Activated T-helper 9 cell treated with anti-CD3 and anti-CD28 coated beads, Interleukin-2, amount 50 U/mL, for 16 hours (primary cell): Measurements from ENCODE around the gene GMDS.
"Not testable (repeated sequence)": the region's sequence is repeated elsewhere in the genome, so short reads cannot be mapped to it uniquely, and the experiment has no call there.

Experiments
- DNase-seq: peaks from one replicate; pipeline ENCODE4 v3.0.0-alpha.2; 2020; ENCODE audit warnings: low read depth

The GMDS gene

DNA sequence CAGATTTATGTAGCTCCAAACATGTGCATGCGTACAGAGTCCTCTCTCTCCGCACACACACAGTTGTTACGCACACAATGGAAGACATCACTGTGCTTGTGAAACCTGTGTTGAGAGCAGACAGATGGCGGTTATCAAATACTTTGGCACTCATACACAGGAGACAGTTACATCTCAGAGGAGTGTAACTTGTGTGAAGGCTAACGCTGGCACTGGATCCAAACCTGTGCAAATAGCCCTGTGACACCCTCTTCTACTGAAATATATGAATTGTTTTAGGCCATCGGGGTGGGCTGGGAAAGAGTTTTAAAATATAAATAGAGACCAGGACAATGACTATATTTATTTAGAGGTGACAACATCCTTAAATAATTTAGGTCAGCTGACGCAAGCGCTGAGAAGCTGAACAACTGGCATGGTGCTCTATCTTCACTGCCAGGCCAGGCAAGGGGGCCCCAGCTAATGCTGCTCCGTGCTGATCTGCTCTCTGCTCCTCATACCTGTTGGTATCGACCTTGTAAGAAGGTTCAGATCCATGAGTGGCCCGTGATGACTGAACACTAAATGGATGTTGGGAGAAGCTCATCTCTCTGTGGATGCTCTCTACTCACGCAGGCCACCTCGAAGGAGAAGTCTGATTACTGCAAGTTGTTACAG, 566.2 kb downstream of the GMDS start:
- DNase-seq: no peak

DNA sequence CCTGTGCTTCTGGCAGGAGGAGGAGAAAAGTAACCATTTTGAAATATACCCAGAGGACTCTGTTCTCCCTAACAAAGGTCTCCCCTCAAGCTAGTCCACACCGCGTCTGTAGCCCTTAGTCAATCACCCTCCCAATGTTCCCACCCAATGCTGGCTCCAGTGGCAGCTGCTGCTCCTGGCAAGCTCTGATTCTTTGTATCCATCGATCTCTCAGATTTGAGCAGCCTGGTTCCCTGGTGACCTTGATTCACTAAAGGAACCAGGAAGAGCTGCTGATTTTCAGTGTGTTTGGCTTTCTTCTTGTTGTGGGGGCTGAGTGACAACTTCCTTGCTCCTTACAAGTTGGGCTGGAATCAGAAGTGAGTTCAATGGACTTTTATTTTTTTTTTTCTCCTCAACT, 567.2 kb downstream of the GMDS start:
- DNase-seq: no peak

DNA sequence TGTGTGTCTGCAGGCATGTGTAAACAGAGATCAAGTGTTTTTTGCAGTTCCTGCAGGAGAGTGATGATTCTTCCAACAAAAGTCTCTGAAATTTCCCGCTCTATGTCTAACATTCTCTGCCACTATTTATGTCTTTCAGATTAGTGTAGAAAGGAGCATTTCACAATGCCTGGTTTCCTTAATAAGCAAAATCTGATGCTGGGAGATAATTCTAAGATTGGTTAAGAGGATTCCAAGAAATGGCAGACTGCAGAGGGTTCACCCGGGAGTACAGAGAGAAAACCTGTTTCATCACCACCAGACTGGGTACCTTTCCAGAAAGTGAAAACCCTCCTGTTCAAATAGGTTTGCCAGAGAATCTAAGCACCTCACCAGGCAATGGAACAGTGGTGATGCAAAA, 573.0 kb downstream of the GMDS start:
- DNase-seq: no peak

DNA sequence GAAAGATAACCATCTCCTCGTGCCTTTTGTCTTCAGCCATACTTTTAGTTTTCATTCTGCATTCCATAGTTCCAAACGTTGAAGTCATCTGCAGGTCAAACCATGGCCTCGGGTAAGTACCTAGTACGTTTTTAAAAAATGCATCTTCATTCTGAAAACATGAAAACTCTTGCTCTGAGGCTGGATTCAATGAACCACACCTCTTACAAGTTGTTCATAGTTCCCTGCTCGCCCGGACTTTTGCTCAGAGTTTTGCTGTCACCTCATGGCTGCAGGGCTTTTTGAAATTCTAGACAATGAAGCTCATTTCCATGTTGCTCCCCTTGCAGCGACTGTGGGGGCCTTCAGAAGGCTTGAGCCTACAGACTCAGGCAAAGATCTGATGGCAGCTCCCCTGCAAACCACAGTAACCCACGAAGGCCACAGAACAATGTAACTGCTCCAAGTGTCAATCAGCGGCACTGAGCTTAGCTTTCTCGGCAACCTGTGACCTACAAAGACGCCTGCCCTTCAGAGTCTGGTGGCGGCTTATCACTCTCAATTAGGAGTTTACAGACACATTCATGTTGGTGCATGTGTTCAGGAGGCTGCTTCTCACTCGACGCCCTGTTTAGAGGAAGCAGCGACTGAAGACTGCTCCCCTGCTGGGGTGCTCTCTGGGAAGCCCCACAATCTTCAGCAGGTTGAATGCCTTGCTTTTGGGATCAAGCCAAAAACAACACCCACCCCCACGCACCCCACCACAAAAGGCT, 574.5 kb downstream of the GMDS start:
- DNase-seq: no peak

DNA sequence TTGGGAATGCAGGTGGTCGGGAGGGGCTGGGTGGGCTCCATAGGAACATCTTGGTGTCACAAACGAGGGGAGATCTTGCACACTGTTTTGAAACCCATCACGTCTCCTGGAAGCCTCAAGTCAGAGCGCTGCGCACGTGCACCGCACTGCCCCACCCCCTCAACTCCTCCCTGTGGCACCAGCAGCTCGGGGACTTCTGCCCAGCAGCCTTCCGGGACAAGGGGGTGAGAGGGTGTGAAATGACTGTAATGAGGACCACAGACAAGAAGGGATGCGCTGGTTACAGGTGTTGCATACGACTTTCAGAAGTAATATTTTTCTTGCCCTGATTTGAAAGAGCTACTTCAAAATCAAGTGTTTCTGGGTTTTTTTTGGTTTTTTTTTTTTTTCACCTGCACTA, 575.4 kb downstream of the GMDS start:
- no peak for DNase-seq

DNA sequence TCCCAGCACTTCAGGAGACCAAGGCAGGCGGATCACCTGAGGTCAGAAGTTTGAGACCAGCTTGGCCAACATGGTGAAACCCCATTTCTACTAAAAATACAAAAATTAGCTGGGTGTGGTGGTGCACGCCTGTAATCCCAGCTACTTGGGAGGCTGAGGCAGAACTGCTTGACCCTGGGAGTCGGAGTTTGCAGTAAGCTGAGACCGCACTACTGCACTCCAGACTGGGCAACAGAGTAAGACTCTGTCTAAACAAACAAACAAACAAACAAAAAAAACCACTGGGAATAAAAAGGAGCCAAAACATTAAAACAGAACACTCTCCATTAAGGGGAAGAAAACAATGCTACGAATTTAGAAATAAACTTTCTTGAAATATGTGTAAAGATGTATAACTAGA, 576.9 kb downstream of the GMDS start:
- not testable (repeated sequence) for DNase-seq

DNA sequence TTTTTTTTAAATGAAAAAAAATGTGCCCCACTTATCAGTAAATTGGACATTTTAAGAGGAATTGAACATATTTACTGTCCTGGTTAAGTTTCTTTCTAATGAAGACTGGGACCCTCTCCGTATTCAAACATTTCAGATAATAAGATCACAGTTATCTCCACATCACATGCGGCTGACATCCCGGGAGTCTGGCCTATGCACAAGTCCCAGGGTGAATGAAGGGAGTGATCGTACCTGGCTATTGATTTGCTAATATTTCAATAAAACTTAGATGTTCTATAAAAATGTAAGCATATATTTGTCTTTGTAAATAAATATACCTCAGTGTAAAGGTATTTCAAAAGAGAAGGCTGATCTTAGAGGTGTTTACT, 577.6 kb downstream of the GMDS start:
- no peak for DNase-seq

DNA sequence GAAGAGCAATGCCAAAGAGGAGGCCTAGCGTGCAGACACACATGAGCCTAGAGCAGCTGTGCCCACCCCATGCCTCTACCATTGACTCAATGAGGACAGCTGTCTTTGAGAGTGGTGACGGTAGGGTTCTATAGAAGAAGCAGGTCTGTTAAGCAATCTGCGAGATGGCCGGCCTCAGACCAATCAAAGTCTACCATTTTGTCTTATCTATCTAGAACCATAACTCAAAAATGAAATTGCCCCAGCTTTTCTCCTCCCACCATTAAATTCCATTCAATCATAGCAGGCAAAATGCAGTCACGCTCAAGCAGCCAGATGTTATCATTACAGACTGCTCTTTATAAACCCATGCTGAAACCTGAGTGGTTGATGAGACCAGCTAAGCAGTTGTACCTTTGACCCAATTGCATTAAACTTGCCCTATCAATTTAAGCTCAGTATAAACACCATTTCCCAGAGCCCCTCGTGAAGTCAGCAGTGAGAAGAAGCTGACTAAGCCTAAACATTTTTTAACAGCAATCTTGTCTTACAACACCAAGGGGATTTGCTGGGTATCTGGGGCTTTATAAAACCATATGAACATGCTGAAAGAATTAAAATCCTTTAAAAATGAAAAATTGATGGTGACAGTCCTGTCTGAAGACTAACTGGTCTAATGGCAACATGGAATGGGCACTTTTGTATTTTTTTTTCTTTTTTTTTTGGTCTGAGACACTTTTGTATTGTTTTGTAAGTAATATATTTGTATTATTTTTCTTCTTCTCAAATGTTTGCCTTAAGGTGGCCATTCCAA, 578.2 kb downstream of the GMDS start:
- no peak for DNase-seq

DNA sequence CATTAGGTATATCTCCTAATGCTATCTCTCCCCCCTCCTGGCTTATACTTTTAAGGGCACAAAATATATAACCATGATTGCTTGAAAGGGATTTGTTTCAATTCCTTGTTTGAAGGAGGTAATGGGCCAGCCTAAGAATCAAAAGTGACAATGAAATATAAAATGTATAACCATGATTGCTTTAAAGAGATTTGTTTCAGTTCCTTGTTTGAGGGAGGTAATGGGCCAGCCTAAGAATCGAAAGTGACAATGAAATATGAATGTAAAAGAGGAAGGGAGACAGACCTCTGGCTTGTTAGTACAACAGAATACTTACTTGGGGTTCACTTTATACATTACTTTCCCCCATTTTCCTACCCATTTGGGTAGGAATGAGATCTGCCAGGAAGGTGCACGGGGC, 580.2 kb downstream of the GMDS start:
- no peak for DNase-seq

DNA sequence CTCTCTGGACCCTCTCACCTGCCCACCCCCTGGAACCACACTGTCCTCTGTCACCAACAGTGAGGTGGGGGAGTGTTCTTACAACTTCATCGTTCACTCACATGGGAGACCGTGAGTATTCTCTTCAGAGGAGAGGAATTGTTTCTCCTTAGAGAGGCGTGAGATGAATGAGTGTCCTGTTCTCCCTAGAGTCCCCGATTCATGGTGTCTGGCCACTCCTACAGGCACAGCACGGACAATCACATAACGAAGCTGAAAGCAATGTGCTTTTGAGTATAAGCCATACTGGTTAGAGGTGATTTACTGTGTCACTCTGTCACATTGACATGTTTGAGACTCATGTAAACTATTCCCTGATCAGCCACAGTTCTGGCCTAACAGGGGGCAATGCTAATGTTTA, 581.1 kb downstream of the GMDS start:
- no peak for DNase-seq

DNA sequence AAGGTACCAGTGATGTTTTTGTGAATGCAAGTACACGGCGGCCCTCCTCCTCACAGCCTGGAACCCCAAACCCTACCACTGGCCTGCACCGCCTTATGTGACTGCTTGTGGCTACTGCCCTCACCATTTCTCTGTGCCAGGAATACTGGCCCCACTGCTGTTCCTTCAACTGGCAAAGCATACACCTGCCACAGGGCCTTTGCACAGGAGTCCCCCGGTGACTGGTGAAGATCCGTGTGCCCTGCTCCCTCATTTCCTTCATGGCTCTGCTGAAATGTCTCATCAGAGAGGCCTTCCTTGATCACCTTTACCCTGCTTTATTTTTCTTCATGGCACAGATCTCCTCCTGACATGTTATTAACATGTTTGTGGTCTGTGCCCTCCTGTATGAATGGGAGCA, 581.9 kb downstream of the GMDS start:
- DNase-seq: no peak

DNA sequence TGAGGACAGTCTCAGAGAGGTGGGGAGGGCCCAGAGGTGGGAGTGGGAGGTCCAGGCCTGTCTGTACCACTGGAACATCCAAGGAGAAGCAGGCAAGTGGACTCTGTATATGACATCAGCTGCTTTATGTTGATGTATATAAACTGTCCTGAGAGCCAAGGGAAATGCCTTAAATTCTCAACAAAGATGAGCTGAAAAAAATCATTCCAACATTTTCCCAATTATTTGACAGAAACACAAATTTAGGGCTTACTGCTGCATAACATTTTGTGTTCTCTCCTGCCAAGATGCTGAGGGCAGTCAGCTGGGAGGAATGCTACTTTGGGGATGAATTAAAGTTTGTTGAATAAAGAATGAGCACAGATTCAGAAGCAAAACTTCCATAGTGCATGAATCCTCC, 582.9 kb downstream of the GMDS start:
- no peak for DNase-seq

DNA sequence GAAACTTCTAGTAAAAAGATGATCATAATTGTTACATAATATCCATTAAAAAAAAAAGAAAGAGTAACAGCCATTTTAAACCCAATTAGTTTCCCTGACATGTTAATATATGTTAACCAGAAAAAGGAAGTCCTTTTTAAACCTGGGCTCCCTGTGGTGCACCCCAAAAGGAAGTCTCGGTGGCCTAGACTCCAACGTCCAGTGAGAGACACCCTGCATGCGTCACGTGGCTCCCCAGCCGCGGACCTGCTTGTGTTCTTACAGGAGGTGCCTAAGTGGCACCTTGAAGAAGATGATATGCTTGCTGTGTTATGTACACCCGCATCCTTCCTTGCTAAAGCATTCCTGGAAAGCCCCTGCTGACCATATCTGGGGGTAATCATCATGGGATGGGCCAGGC, 585.6 kb downstream of the GMDS start:
- no peak for DNase-seq

DNA sequence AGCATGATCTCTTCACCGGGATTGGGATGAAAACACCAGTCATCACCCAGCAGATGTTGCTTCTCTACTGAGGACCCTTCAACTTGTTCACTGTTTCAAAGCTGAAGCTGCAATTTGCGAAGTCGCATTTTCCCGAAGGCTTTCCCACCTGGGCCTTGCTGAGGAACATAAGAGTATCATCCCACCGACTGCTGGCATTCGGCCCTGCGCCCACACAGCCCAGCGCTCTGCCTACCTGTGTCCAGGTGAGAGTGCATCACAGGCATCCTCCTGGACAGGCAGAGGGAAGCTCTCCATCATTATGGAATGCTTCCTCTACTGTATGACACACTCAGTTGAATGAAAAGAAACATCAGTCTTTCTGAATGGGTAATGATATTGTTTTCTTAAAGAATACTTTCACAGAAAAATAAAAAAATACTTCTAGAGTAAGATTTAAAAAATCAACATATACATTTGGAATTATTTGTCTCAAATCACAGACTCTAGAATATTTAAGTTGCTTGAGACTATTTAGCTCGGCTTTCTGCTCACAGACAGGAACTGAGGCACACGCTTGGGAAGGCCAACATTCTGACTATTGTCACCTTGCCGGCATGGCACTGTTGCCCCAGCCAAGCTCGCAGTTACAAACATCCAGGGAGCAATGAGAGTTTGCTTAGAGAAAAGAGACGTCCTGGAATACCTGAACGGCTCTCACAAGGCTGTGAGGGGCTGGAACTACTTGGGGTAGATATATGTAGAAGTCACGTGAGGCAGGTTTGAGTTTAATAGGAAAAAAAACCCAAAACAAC, 587.0 kb downstream of the GMDS start:
- no peak for DNase-seq

DNA sequence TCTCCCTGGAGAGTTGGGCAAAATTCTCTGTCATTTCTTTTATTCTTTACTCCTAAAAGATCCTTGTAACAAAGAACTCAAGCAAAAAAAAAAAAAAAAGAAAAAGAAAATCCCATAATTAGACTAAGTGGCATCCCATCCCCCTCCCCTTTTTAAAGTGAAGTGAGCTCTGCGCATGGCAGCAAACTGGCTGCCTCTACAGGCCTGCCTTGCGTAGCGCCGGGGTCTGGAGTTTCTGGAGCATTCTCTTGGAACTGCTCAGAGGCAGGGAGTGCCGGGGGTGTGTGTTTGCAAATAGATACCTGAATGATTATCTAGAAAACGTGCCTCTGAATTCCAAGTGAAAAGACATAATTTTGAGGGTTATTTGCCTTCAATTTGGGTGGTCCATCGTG, 587.6 kb downstream of the GMDS start:
- DNase-seq: no peak

DNA sequence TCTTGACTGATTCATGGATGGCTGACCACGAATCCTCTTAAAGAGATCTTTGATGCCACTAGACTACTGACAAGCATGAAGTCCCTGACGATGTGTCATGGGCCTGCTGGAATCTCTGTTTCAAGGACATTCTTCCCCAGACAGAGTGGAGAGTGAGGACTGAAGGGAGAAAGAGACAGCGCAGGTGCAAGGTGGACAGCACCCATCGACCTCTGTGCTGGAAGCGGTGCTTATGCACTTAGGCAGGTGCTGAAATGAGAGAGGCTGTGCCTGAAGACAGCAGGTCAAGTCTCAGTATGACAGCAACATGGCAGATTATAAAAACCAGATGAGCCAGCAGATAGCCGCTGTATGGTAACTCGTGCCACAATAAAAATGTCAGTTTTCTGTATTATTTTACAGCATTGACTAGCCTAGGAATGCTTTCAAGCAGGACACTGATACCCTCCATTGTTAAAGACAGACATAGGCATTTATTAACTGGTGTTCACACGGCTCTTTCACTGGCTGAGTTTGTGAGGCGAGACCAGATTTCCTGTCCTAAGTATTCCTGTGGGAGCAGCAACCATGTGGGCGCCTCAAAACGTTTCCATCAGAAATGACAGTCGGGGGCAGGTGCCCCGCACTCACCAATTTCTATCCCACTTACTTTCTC, 588.2 kb downstream of the GMDS start:
- no peak for DNase-seq

DNA sequence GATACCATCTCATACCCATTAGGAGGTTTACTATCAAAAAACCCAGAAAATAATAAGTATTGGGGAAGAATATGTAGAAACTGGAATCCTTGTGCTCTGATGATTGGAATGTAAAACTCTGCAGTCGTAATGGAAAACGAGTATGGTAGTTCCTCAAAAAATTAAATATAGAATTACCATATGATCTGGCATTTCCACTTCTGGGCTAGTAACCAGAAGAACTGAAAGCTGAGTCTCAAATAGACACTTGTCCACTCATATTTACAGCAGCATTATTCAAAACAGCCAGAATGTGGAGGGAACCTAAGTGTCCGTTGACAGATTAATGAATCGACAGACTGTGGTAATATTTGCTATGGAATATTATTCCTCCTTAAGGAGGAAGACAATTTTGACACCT, 591.4 kb downstream of the GMDS start:
- DNase-seq: no peak

DNA sequence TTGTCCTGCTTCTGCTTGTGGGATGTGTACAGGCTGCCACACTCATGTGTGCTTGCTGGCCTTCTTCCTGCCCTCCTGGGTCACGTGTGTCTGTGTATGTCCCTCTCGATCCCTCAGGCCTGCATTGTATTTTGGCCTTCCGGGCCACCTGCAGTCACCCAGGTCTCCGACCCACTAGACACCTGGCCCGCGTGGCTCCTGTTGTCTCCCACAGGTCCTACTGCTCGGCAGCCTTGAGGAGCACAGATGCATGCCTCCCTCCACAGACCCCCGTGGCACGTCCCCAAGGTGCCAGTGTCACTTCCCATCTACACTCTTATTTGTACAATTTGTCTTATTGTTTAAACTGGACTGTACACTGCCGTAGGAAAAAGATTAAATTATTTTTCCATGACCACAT, 592.6 kb downstream of the GMDS start:
- DNase-seq: no peak

DNA sequence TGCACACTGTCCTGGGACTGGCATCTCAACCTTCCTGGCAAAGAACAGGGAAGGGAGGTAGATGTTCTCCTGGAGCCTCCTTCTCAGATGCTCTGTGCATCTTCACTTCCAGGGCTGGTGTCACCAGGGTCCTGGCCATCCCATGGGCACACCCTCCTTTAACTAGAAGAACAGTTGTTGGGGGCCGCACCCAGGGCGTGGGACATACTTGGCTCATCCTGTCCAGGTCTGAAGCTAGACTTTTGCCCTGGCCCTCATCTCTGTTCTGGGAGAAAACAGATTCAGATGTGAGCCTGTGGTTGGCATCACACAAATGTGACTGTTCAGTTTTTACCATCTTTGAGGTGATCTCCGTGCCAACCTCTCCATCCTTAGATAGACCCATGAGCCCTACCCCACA, 594.0 kb downstream of the GMDS start:
- no peak for DNase-seq

DNA sequence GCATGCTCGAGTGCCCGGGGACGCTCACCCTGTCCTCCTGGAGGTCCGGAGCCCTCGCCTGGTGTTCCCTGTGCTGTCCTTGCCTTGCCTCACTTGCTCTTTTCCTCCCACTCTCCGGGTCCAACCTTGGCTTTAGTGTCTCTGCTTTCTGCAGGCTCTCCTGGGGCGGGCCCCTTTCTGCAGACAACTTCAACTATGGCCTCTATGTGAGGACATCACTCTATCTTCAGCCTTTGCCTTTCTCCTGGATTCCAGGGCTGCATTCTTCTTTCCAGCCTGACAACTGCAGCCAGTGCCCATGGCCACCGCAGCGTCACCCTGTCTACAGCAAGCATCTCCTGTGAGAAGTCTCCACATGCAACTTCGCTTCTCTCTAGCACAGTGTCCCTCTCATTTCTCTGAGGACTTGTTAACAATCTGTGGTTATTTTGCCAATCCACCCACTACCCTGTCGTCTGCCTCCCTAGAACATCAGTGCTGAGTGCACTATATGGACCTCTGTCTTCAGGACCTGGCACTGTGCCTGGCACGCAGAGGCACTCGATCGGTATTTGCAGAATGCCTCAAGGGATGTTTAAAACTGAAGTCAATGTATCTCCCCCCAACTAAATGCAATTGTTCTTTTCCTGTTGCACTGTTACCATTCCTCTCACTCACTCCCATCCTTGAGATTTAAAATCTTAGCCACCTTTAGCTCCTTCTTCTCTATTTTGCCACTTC, 599.8 kb downstream of the GMDS start:
- no peak for DNase-seq

DNA sequence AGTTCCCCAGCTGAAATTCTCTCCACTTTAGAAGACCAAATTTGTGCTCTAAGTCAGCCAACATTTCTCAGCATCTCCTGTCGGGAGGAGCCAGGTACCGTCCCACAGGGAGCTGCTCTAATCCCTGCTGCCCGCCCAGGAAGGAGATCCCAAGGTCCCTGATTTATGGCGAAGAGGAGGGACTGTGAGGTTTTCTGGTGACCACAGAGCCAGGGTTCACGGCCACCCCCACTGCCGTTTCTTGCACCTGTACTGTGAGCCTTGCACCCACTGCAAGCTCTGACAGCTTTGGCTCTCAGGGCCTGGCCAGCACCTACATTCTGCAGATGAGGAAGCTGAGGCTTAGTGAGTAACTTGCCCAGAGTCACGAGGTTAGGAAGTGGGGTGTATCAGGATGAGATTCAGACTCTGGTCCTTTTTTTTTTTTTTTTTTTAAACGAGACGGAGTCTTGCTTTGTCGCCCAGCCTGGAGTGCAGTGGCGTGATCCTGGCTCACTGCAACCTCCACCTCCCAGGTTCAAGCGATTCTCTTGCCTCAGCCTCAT, 600.8 kb downstream of the GMDS start:
- DNase-seq: no peak
